ENCODE results near the gene PKNOX1. TPM values are rescaled to one million over a fixed set of nuclear protein-coding genes. Genes with fewer than 3 reads are reported as not detected.

The PKNOX1 gene
- total and polyA plus RNA-seq, 9 of the 15 experiments (the other 6 are each of a cell fraction or from before 2014, with no cell fraction given) = 8.8 to 25.9 (median 13.2) TPM

DNA sequence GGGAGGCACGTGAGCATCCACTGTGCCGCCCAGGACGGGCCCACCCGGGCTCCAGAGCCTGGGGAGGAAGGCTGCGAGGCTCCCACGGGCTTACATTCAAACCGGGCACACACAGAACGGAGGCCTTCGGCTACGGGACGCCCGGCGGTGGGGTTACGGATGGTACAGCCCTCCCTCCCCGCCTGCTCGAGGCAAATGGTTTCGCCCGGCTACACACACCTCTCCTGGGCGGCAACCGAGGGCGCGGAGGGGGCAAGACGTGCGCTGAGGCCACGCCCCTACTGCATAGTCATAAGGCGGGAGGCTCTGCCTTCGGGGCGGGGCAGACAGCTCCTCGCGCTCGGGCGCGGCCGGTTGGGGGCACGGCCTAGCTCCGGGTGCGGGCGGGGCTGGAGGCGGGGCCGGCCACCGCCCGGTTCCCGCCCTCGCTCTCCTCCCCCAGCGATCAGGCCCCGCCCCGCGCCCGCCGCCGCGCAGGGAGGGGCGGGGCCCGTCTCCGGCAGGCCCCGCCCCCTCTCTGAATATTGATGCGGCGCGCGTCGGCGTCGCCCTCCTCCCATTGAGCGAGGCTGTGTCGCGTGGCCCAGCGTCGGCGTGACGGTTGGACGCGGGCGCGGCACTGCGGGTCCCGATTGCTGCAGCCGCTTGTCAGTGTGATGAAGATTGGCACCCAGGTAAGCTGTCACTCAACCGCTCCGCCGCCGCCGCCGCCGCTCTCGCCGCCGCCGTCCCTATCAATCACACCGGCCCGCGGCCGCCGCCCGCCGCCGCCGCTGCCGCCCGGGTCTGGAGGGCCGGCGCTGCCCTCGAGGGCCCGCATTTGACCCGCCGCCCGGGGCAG lies at the start of gene PKNOX1 (continued):
- TF ChIP-seq, protein P1, sequence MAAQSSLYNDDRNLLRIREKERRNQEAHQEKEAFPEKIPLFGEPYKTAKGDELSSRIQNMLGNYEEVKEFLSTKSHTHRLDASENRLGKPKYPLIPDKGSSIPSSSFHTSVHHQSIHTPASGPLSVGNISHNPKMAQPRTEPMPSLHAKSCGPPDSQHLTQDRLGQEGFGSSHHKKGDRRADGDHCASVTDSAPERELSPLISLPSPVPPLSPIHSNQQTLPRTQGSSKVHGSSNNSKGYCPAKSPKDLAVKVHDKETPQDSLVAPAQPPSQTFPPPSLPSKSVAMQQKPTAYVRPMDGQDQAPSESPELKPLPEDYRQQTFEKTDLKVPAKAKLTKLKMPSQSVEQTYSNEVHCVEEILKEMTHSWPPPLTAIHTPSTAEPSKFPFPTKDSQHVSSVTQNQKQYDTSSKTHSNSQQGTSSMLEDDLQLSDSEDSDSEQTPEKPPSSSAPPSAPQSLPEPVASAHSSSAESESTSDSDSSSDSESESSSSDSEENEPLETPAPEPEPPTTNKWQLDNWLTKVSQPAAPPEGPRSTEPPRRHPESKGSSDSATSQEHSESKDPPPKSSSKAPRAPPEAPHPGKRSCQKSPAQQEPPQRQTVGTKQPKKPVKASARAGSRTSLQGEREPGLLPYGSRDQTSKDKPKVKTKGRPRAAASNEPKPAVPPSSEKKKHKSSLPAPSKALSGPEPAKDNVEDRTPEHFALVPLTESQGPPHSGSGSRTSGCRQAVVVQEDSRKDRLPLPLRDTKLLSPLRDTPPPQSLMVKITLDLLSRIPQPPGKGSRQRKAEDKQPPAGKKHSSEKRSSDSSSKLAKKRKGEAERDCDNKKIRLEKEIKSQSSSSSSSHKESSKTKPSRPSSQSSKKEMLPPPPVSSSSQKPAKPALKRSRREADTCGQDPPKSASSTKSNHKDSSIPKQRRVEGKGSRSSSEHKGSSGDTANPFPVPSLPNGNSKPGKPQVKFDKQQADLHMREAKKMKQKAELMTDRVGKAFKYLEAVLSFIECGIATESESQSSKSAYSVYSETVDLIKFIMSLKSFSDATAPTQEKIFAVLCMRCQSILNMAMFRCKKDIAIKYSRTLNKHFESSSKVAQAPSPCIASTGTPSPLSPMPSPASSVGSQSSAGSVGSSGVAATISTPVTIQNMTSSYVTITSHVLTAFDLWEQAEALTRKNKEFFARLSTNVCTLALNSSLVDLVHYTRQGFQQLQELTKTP (IDR thresholded peaks at IDR 0.05; ENCODE audit: low read depth in 1 of 2, partially characterized antibody in 2 of 2) = no peak
- TF ChIP-seq ZNF696 (CRISPR knock-in tag; conservative IDR thresholded peaks at IDR 0.05) (no peak), NCOA6 (IDR thresholded peaks at IDR 0.05) (no peak), ZNF174 (CRISPR knock-in tag; IDR thresholded peaks at IDR 0.05) (no peak), PTBP1 (IDR thresholded peaks at IDR 0.05; ENCODE audit: low read depth, low read length) (no peak), RBM39 (optimal IDR thresholded peaks at IDR 0.05; ENCODE audit: low read depth, low read length) (no peak), SMARCC2 (IDR thresholded peaks at IDR 0.05; ENCODE audit: low read depth) (no peak), TCF3 (CRISPR knock-in tag; IDR thresholded peaks at IDR 0.05) (no peak), YY1 (IDR thresholded peaks at IDR 0.05; ENCODE audit: borderline replicate concordance in 1 of 3, control insufficient read depth in 1 of 3, extremely low read depth in 1 of 3, insufficient read depth in 3 of 3, insufficient read length in 1 of 3, insufficient replicate concordance in 2 of 3, low read depth in 1 of 3, low read length in 2 of 3) (peak in 1 of 3 experiments; percentile 35), ZFP36 (IDR thresholded peaks at IDR 0.05; ENCODE audit: low read depth, low read length, partially characterized antibody) (no peak), PYGO2 (tag; IDR thresholded peaks at IDR 0.05) (no peak), MEF2A (IDR thresholded peaks at IDR 0.05; ENCODE audit: control insufficient read depth, low read depth, low read length) (no peak)
- TF ChIP-seq, protein P2, sequence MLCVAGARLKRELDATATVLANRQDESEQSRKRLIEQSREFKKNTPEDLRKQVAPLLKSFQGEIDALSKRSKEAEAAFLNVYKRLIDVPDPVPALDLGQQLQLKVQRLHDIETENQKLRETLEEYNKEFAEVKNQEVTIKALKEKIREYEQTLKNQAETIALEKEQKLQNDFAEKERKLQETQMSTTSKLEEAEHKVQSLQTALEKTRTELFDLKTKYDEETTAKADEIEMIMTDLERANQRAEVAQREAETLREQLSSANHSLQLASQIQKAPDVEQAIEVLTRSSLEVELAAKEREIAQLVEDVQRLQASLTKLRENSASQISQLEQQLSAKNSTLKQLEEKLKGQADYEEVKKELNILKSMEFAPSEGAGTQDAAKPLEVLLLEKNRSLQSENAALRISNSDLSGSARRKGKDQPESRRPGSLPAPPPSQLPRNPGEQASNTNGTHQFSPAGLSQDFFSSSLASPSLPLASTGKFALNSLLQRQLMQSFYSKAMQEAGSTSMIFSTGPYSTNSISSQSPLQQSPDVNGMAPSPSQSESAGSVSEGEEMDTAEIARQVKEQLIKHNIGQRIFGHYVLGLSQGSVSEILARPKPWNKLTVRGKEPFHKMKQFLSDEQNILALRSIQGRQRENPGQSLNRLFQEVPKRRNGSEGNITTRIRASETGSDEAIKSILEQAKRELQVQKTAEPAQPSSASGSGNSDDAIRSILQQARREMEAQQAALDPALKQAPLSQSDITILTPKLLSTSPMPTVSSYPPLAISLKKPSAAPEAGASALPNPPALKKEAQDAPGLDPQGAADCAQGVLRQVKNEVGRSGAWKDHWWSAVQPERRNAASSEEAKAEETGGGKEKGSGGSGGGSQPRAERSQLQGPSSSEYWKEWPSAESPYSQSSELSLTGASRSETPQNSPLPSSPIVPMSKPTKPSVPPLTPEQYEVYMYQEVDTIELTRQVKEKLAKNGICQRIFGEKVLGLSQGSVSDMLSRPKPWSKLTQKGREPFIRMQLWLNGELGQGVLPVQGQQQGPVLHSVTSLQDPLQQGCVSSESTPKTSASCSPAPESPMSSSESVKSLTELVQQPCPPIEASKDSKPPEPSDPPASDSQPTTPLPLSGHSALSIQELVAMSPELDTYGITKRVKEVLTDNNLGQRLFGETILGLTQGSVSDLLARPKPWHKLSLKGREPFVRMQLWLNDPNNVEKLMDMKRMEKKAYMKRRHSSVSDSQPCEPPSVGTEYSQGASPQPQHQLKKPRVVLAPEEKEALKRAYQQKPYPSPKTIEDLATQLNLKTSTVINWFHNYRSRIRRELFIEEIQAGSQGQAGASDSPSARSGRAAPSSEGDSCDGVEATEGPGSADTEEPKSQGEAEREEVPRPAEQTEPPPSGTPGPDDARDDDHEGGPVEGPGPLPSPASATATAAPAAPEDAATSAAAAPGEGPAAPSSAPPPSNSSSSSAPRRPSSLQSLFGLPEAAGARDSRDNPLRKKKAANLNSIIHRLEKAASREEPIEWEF (CRISPR knock-in tag; IDR thresholded peaks at IDR 0.05) = no peak

All from K562 (cell line).